Lower leg skin (tissue), 4 donors: Measurements from ENCODE around the gene CMBL. TPM values are rescaled to one million over a fixed set of nuclear protein-coding genes. Genes with fewer than 3 reads are reported as not detected.
A peak's percentile ranks its signal among the peaks of the same experiment; 100 is the strongest.

ENCODE experiments used
- DNase-seq, 2 donors: peaks; one replicate each; pipeline ENCODE4 v3.0.0-alpha.2; 2019; ENCODE audit warnings: low spot score in 2 of 2
- H3K4me3 ChIP-seq: fragments of 200-600 bp; sonication (generic); 2 replicates; pipeline ENCODE4 v1.5.1; 2017; ENCODE audit warnings: mild to moderate bottlenecking, low read depth; ENCODE audit not compliant: poor library complexity, severe bottlenecking
- POLR2A ChIP-seq, 2 donors: fragments of 450-650 bp; IDR thresholded peaks; one replicate each; pipeline ENCODE4 v1.6.1; 2016 to 2017; ENCODE audit warnings: antibody characterized with exemption in 2 of 2, mild to moderate bottlenecking in 1 of 2, moderate library complexity in 1 of 2
- WGBS, 2 donors: methylation state at CpG; one replicate each; pipeline ENCODE4 v1.1.5; 2018; 5-methylcytosine and 5-hydroxymethylcytosine counted together
- intact Hi-C: fragments of 100-400 bp; cut with DNase I; formaldehyde crosslinking; loops from one replicate; pipeline ENCODE4 v1.15.0; 2023; ENCODE audit warnings: low total_unique reads
- total RNA-seq, 4 donors: library from RNA; depleted of rRNA; stranded (reverse); fragments of >200 nt; gene quantifications; one replicate each; pipeline ENCODE4 v1.1.0, GENCODE V29; 2016
- TF ChIP-seq, protein P1 (sequence below), 3 donors: fragments of 450-650 bp; IDR thresholded peaks; one replicate each; pipeline ENCODE4 v1.5.1; 2016; ENCODE audit warnings: antibody characterized with exemption in 3 of 3, mild to moderate bottlenecking in 3 of 3, moderate library complexity in 2 of 3

The CMBL gene
- total RNA-seq, 4 donors from 2014 or later = 1.8 to 3.2 (median 2.4) TPM

DNA sequence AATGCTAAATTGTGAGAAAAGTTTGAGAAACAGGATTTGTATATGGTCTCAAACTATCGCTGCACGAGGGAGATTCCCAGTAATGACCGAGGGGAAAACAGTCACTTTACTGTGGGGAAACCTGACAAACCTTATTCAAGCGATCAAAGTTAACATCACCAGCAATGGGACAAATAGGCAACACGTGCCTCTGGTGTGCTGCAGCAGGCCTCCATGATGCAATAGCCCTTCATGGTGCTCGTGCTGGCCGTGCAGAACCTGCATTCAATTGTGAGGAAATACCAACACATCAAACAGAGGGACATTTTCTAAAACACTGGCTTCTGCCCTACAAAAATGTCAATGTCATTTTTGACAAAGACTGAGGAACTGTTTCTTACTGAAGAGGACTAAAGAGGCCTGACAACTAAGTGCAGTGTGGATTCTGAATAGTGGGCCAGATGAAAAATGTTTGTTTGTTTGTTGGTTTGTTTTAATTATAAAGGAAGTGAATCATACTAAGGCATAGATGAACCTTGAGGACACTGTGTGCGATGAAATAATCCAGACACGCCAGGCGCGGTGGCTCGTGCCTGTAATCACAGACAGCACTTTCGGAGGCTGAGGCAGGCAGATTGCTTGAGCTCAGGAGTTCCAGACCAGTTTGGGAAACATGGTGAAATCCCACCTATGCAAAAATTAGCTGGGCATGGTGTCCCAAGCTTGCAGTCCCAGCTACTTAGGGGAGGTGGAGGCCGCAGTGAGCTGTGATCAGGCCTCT, 28.2 kb upstream of the CMBL start:
- DNase-seq = peak; percentile 9 to 49
- TF ChIP-seq, protein P1, sequence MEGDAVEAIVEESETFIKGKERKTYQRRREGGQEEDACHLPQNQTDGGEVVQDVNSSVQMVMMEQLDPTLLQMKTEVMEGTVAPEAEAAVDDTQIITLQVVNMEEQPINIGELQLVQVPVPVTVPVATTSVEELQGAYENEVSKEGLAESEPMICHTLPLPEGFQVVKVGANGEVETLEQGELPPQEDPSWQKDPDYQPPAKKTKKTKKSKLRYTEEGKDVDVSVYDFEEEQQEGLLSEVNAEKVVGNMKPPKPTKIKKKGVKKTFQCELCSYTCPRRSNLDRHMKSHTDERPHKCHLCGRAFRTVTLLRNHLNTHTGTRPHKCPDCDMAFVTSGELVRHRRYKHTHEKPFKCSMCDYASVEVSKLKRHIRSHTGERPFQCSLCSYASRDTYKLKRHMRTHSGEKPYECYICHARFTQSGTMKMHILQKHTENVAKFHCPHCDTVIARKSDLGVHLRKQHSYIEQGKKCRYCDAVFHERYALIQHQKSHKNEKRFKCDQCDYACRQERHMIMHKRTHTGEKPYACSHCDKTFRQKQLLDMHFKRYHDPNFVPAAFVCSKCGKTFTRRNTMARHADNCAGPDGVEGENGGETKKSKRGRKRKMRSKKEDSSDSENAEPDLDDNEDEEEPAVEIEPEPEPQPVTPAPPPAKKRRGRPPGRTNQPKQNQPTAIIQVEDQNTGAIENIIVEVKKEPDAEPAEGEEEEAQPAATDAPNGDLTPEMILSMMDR (IDR thresholded peaks at IDR 0.05) = no peak
- no peak for TF ChIP-seq POLR2A (IDR thresholded peaks at IDR 0.05)
- no peak overlapping the region for H3K4me3 ChIP-seq
- intact Hi-C loops = no loop called here
- 94 to 97% methylated on average over 14 of the region's 14 CpGs for WGBS, 2 donors

DNA sequence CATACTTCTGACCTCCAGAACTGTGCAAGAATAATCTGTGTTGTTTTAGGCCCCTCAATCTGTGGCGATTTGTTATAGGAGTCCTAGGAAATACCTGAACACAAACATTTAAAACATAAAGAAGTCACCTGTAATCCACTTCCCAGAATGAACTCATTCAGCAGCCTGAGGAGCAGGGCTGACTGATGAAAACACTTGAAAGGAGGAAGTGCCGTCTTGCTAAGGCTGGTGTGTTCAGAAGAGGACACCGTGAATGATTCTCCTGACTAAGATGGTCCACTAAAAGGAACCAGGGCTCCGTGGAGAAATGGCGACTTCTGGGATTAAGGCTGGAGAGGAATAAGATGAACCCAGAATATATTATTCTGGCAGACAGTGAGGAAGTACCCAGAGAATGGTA, 27.1 kb upstream of the CMBL start:
- no peak overlapping the region for H3K4me3 ChIP-seq
- peak; percentile 12 to 20 for DNase-seq
- WGBS, 2 donors = 90 to 91% methylated on average over 5 of the region's 5 CpGs
- intact Hi-C loops = no loop called here
- TF ChIP-seq, protein P1 (IDR thresholded peaks at IDR 0.05) = no peak
- no peak for TF ChIP-seq POLR2A (IDR thresholded peaks at IDR 0.05)

DNA sequence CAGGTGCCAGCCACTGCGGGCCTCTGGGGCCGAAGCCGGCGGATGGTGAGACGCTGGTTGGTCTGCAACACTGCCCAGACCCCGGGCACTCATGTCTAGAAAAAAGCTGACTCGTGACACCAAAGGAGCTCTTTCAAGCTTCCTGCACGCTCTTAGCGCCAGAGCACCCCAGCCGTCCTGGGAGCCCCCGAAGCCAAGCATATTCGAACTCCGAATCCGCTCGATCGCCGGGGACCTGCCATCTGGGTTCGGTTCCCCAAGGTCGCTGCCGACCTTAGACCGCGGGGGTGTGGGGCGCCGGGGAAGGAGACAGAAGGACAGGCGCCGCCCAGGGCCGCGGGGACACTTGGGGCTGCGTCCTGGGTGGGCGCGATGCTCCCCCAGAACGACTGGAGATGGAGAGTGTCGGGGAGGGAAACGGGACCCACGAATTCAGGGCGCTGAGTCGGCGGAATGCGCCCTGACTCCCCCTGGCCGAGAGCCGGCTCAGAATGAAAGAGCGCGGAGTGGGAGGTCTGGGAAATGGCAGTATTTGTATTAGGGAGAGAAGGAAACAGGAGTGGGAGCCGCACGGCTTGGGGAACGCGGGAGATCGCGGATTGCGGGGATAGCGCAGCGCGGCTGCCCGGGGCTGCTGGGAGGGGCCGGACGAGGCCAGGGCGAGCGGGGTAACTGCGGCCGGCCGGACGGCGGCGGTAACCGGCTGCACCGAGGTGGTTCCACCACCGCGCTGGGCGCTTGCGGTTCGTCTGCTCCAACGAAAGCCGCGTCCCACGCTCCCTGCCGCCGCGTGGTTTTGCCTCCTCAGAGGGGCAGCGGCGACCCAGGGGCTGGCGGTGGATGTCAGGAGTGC, 25.7 kb upstream of the CMBL start:
- peak in 1 of 2 donors; percentile 86 for DNase-seq
- H3K4me3 ChIP-seq = peak overlapping the region; percentile 37
- intact Hi-C loops = no loop called here
- 5% methylated on average over 68 to 73 of the region's 81 CpGs for WGBS, 2 donors
- TF ChIP-seq, protein P1 (IDR thresholded peaks at IDR 0.05) = no peak
- TF ChIP-seq POLR2A (IDR thresholded peaks at IDR 0.05) = no peak

DNA sequence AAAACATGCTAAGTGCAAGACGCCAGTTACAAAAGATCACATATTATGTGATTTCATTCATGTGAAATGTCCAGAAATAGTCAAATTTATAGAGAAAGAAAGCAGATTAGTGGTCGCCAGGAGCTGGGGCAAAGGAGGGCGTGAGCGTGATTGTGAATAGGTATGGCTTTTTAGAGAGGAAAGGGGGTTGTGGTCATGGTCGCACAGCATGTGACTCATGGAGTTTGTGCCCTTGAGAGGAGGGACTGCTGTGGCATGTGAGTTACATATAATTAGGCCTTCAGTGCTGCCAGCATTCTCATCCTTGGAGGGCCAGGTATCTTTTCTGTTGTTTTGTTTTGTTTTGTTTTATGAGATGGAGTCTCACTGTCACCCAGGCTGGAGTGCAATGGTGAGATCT, 24.6 kb upstream of the CMBL start:
- 89 to 92% methylated on average over 5 of the region's 5 CpGs for WGBS, 2 donors
- peak in 1 of 2 donors; percentile 60 for DNase-seq
- H3K4me3 ChIP-seq = no peak overlapping the region
- TF ChIP-seq POLR2A (IDR thresholded peaks at IDR 0.05) = no peak
- TF ChIP-seq, protein P1 (IDR thresholded peaks at IDR 0.05) = no peak
- intact Hi-C loops = no loop called here

DNA sequence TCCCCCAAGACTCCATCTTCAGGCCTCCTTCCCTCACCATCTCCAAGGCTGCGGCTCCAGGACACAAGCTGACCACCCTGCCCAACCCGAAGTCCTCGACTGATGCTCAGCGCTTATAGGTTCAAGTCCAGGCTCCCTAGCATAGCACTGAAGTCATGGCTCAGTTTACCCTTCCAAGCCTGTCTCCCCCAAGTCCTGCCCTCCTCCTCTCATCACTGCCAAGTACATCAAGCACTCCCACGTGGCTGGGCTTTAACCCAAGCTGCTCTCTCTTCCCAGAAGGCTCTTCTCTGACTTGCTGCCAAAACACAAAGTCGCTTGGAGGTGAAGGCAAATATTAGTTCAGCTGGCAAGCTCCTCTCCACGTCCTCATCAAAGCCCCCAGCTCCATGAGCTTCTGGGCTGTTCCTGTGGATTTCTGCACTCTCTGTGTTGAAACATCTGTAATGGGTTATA, 23.7 kb upstream of the CMBL start:
- TF ChIP-seq, protein P1 (IDR thresholded peaks at IDR 0.05) = no peak
- no peak for TF ChIP-seq POLR2A (IDR thresholded peaks at IDR 0.05)
- intact Hi-C loops = no loop called here
- 48 to 55% methylated on average over 7 of the region's 7 CpGs for WGBS, 2 donors
- no peak overlapping the region for H3K4me3 ChIP-seq
- peak in 1 of 2 donors; percentile 83 for DNase-seq
